ENCODE results near the gene FRMD3.

- TF ChIP-seq CTCF (conservative IDR thresholded peaks at IDR 0.05; ENCODE audit: low read length) (no peak), EZH2phosphoT487 (IDR thresholded peaks at IDR 0.05; ENCODE audit: borderline replicate concordance) (no peak)
These were observed 53.2 kb downstream of the FRMD3 start for GRCh38 chr9:83484990-83485389.
